GM23338 (cell line): ENCODE results near the gene DLGAP4. TPM values are rescaled to one million over a fixed set of nuclear protein-coding genes. Genes with fewer than 3 reads are reported as not detected.
A peak's percentile ranks its signal among the peaks of the same experiment; 100 is the strongest.

Experiments
- ATAC-seq: fragments of 200-7000 bp; cut with Tn5 transposase; 3 replicates; pipeline ENCODE4 v1.9.1; 2020
- DNase-seq: peaks from one replicate; pipeline ENCODE4 v3.0.0-alpha.2; 2015; ENCODE audit warnings: low spot score
- H2AFZ ChIP-seq: fragments of 200-600 bp; sonication (generic); 2 replicates; pipeline ENCODE4 v1.8.0; 2016; ENCODE audit warnings: antibody characterized with exemption, mild to moderate bottlenecking, moderate library complexity
- H3F3A ChIP-seq: fragments of 200-600 bp; sonication (generic); replicated peaks from 2 replicates; pipeline ENCODE4 v1.8.0; 2017; ENCODE audit warnings: antibody characterized with exemption, mixed run types, low read depth
- H3K27ac ChIP-seq: fragments of 200-600 bp; sonication (generic); 2 replicates; pipeline ENCODE4 v1.6.1; 2016; ENCODE audit warnings: low read depth
- H3K27me3 ChIP-seq: fragments of 200-600 bp; sonication (generic); 2 replicates; pipeline ENCODE4 v1.8.0; 2016; ENCODE audit warnings: mild to moderate bottlenecking, mixed run types, moderate library complexity; ENCODE audit not compliant: insufficient read depth
- H3K36me3 ChIP-seq: fragments of 200-600 bp; sonication (generic); 2 replicates; pipeline ENCODE4 v1.8.0; 2016; ENCODE audit warnings: mild to moderate bottlenecking; ENCODE audit not compliant: insufficient read depth
- H3K4me1 ChIP-seq: fragments of 200-600 bp; sonication (generic); 2 replicates; pipeline ENCODE4 v1.8.0; 2016; ENCODE audit warnings: mild to moderate bottlenecking, moderate library complexity; ENCODE audit not compliant: insufficient read depth
- H3K4me2 ChIP-seq: fragments of 200-600 bp; sonication (generic); 2 replicates; pipeline ENCODE4 v1.7.1; 2017; ENCODE audit warnings: mixed run types
- H3K4me3 ChIP-seq: fragments of 200-600 bp; sonication (generic); 2 replicates; pipeline ENCODE4 v1.6.1; 2016; ENCODE audit warnings: mixed run types
- H3K79me2 ChIP-seq: fragments of 200-600 bp; sonication (generic); replicated peaks from 2 replicates; pipeline ENCODE4 v1.8.0; 2017; ENCODE audit warnings: mild to moderate bottlenecking; ENCODE audit not compliant: insufficient read depth
- H3K9me2 ChIP-seq: fragments of 200-600 bp; sonication (generic); 2 replicates; pipeline ENCODE4 v1.8.0; 2017; ENCODE audit not compliant: insufficient read depth
- H4K20me1 ChIP-seq: fragments of 200-600 bp; sonication (generic); replicated peaks from 2 replicates; pipeline ENCODE4 v1.8.0; 2017; ENCODE audit warnings: mild to moderate bottlenecking; ENCODE audit not compliant: insufficient read depth
- H3K27ac Mint-ChIP-seq: 2 replicates; pipeline ENCODE4 v1.8.0; 2020; ENCODE audit warnings: inconsistent platforms, mild to moderate bottlenecking, moderate library complexity, mixed read lengths
- H3K27me3 Mint-ChIP-seq: 3 replicates; pipeline ENCODE4 v1.8.0; 2022; ENCODE audit warnings: low read depth, mild to moderate bottlenecking, moderate library complexity, mixed read lengths, inconsistent platforms; ENCODE audit not compliant: insufficient read depth, poor library complexity
- H3K36me3 Mint-ChIP-seq: 3 replicates; pipeline ENCODE4 v1.8.0; 2021; ENCODE audit warnings: low read depth, mild to moderate bottlenecking, inconsistent platforms, moderate library complexity, mixed read lengths
- H3K4me1 Mint-ChIP-seq: 3 replicates; pipeline ENCODE4 v1.8.0; 2020; ENCODE audit warnings: mild to moderate bottlenecking, inconsistent platforms, mixed read lengths
- H3K4me3 Mint-ChIP-seq: 3 replicates; pipeline ENCODE4 v1.8.0; 2021; ENCODE audit warnings: moderate library complexity, mild to moderate bottlenecking, inconsistent platforms, mixed read lengths
- H3K9me3 Mint-ChIP-seq: 3 replicates; pipeline ENCODE4 v1.8.0; 2020; ENCODE audit warnings: moderate library complexity, mild to moderate bottlenecking, inconsistent platforms, mixed read lengths
- CTCF ChIP-seq, 2 experiments: fragments of 200-600 bp in 1 of 2; sonication (generic) in 1 of 2; conservative IDR thresholded peaks; 2 replicates each; pipeline versions ENCODE4 v1.5.1 to v1.6.1; 2016 to 2017; ENCODE audit warnings: antibody characterized with exemption in 2 of 2, low read depth in 2 of 2, mild to moderate bottlenecking in 2 of 2, moderate library complexity in 1 of 2
- REST ChIP-seq: IDR thresholded peaks from one replicate; pipeline ENCODE4 v1.6.1; 2018; ENCODE audit warnings: antibody characterized with exemption; ENCODE audit not compliant: unreplicated experiment
- ZNF114 ChIP-seq: fragments of 250-450 bp; sonication (Bioruptor Pico); IDR thresholded peaks from 2 replicates; pipeline ENCODE4 v1.5.0; 2020; ENCODE audit warnings: mild to moderate bottlenecking, moderate library complexity
- ZNF331 ChIP-seq: fragments of 250-450 bp; sonication (Bioruptor Pico); IDR thresholded peaks from 2 replicates; pipeline ENCODE4 v1.5.0; 2020; ENCODE audit warnings: low read depth, mild to moderate bottlenecking, moderate library complexity
- polyA plus RNA-seq: library from polyadenylated mRNA; unstranded; fragments of >200 nt; fragmentation: Nextera tagmentation; extraction: Ambion mirVana; gene quantifications from 2 replicates; pipeline ENCODE4 v1.2.1, GENCODE V29; 2016
- total RNA-seq: library from RNA; depleted of rRNA; stranded (reverse); fragments of >200 nt; shearing (Covaris generic); gene quantifications from 2 replicates; pipeline ENCODE4 v1.2.3, GENCODE V29; 2014
- TF ChIP-seq, protein P1 (sequence below): IDR thresholded peaks from 2 replicates; pipeline ENCODE4 v1.6.1; 2016; ENCODE audit warnings: antibody characterized with exemption

The DLGAP4 gene
- total and polyA plus RNA-seq, 2 experiments from 2014 or later: 46.1 to 52.2 TPM

GRCh38 chr20:36266189-36266588, 40.0 kb upstream of the DLGAP4 start:
- H3K27me3 ChIP-seq: no peaks in the 10 kb centered on the region
- no peaks in the 10 kb centered on the region for H3F3A ChIP-seq
- ATAC-seq: no peak
- no peak overlapping the region for H3K4me3 Mint-ChIP-seq
- peaks cover 6% of the 10 kb centered on the region for H3K27me3 Mint-ChIP-seq
- no peaks in the 10 kb centered on the region for H3K9me3 Mint-ChIP-seq
- no peaks in the 10 kb centered on the region for H3K36me3 ChIP-seq
- no peak for DNase-seq
- no peaks in the 10 kb centered on the region for H3K4me1 ChIP-seq
- TF ChIP-seq ZNF114 (CRISPR knock-in tag) (no peak), ZNF331 (CRISPR knock-in tag) (no peak)
- no peaks in the 10 kb centered on the region for H3K9me2 ChIP-seq
- no peaks in the 10 kb centered on the region for H3K79me2 ChIP-seq
- H4K20me1 ChIP-seq: no peaks in the 10 kb centered on the region
- no peak overlapping the region for H3K4me2 ChIP-seq
- H3K4me1 Mint-ChIP-seq: peaks cover 19% of the 10 kb centered on the region
- H3K27ac Mint-ChIP-seq: no peak overlapping the region
- no peak overlapping the region for H2AFZ ChIP-seq
- no peak overlapping the region for H3K27ac ChIP-seq
- no peaks in the 10 kb centered on the region for H3K36me3 Mint-ChIP-seq
- H3K4me3 ChIP-seq: no peak overlapping the region

DNA sequence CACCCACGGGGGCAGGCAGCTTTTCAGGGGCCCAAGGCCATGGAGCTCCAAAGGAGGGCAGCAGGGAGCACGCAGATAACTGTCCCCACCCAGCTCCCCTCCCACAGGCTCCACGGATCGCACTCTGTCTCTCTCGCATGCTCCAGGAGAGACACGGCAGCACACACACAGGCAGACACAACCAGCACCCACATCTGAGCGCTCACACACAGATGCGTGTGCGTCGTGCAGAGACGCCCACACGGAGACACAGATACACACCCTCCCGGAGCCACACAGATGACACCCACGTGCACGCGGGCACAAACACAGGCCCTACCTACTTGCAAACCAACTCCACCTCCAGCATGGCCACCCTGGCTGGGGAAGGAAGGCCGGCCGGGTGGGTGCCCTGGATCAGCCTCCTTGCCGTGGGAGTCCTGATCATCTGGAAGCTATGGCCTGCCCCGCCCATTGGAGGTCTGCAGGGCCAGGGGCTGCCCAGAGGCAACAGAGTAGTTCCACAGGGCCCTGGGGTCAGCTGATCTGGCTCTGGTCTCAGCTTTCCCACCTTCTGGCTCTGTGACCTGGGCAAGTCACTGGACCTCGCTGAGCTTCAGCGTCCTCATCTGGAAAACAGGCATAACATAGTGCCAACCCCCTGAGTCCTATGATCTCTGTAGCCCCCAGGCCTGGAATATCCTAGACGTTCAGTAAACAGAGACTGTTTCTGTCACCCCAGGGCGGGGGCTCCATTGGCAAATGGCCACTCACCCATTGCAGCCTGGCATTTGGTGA, 38.3 kb upstream of the DLGAP4 start:
- Mint-ChIP-seq H3K9me3 (no peaks in the 10 kb centered on the region), H3K36me3 (no peaks in the 10 kb centered on the region), H3K27ac (no peak overlapping the region), H3K4me3 (no peak overlapping the region), H3K4me1 (peaks cover 32% of the 10 kb centered on the region), H3K27me3 (peaks cover 8% of the 10 kb centered on the region)
- no peak overlapping the region for H3K27ac ChIP-seq
- H3F3A ChIP-seq: no peaks in the 10 kb centered on the region
- no peak overlapping the region for H3K4me3 ChIP-seq
- H2AFZ ChIP-seq: no peak overlapping the region
- DNase-seq (no peak), ATAC-seq (peak; percentile 39)
- H3K4me2 ChIP-seq: no peak overlapping the region
- no peaks in the 10 kb centered on the region for H3K9me2 ChIP-seq
- no peaks in the 10 kb centered on the region for H3K4me1 ChIP-seq
- H3K36me3 ChIP-seq: no peaks in the 10 kb centered on the region
- H3K27me3 ChIP-seq: no peaks in the 10 kb centered on the region
- TF ChIP-seq CTCF (conservative IDR thresholded peaks at IDR 0.05; ENCODE audit: low read depth in 2 of 2) (peak; percentile 13 to 32; a peak in 1 of 4 replicates), REST (no peak)
- TF ChIP-seq, protein P1, sequence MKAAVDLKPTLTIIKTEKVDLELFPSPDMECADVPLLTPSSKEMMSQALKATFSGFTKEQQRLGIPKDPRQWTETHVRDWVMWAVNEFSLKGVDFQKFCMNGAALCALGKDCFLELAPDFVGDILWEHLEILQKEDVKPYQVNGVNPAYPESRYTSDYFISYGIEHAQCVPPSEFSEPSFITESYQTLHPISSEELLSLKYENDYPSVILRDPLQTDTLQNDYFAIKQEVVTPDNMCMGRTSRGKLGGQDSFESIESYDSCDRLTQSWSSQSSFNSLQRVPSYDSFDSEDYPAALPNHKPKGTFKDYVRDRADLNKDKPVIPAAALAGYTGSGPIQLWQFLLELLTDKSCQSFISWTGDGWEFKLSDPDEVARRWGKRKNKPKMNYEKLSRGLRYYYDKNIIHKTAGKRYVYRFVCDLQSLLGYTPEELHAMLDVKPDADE: no peak
- no peaks in the 10 kb centered on the region for H4K20me1 ChIP-seq
- no peaks in the 10 kb centered on the region for H3K79me2 ChIP-seq
